GM12878 (cell line): Measurements from ENCODE around the gene THAP2. TPM values are rescaled to one million over a fixed set of nuclear protein-coding genes. Genes with fewer than 3 reads are reported as not detected.

ENCODE experiments used
- ATAC-seq: fragments of 200-7000 bp; cut with Tn5 transposase; 3 replicates; pipeline ENCODE4 v1.9.1; 2020; ENCODE audit warnings: mild to moderate bottlenecking, moderate library complexity
- BruUV-seq: library from RNA; stranded (reverse); fragments of 400-500 nt; replicated peaks from 2 replicates; lab custom pipeline; 2021; lab: Mats Ljungman, UMichigan
- CTCF ChIA-PET: fragments of 300-600 bp; sonication (Branson Sonifier 250); formaldehyde crosslinking; extraction: SDS; loops from one replicate; lab custom pipeline; 2021; ENCODE audit warnings: inconsistent platforms; lab: Yijun Ruan, JAX
- POLR2A ChIA-PET: fragments of 350-600 bp; formaldehyde crosslinking; extraction: SDS; loops from one replicate; lab custom pipeline; 2021; ENCODE audit warnings: inconsistent platforms; lab: Charles Lee
- RAD21 ChIA-PET: fragments of 300-600 bp; sonication (Branson Sonifier 250); formaldehyde crosslinking; loops from one replicate; lab custom pipeline; 2023; ENCODE audit warnings: antibody characterized with exemption; ENCODE audit not compliant: unreplicated experiment; lab: Charles Lee
- SMC1A ChIA-PET: fragments of 300-600 bp; sonication (Branson Sonifier 250); formaldehyde crosslinking; loops from one replicate; lab custom pipeline; 2023; ENCODE audit not compliant: unreplicated experiment, uncharacterized antibody; lab: Charles Lee
- DNase-seq: peaks from one replicate; pipeline ENCODE4 v3.0.0-alpha.2; 2011; ENCODE audit warnings: low read depth, low spot score
- FAIRE-seq: peaks from 3 replicates; lab custom pipeline; 2011; peaks lifted over from hg19 to GRCh38; lab: Jason Lieb, UNC
- H2AFZ ChIP-seq: 2 replicates; pipeline ENCODE4 v1.6.0; 2011; ENCODE audit warnings: low read depth, low read length, control low read depth; ENCODE audit not compliant: control insufficient read depth
- H3K27ac ChIP-seq: 2 replicates; pipeline ENCODE4 v1.5.1; 2011; ENCODE audit warnings: control low read depth; ENCODE audit not compliant: control insufficient read depth, insufficient read depth
- H3K27me3 ChIP-seq, 2 experiments: replicated peaks in 1 of 2; 2 replicates each; pipeline versions ENCODE4 v1.6.0 to v1.6.1; 2011; ENCODE audit warnings: low read length in 1 of 2; ENCODE audit not compliant: control insufficient read depth in 2 of 2, insufficient read depth in 2 of 2
- H3K36me3 ChIP-seq, 2 experiments: 2 replicates each; pipeline ENCODE4 v1.5.1; 2011; ENCODE audit warnings: low read length in 1 of 2; ENCODE audit not compliant: control insufficient read depth in 2 of 2, insufficient read depth in 2 of 2
- H3K4me1 ChIP-seq: 2 replicates; pipeline ENCODE4 v1.6.1; 2011; ENCODE audit warnings: mild to moderate bottlenecking, low read length, moderate library complexity, mixed read lengths; ENCODE audit not compliant: control insufficient read depth, insufficient read depth
- H3K4me2 ChIP-seq: 2 replicates; pipeline ENCODE4 v1.6.0; 2011; ENCODE audit warnings: control low read depth; ENCODE audit not compliant: control insufficient read depth, insufficient read depth
- H3K4me3 ChIP-seq: fragments of 200-600 bp; sonication (generic); 2 replicates; pipeline ENCODE4 v1.5.1; 2016
- H3K79me2 ChIP-seq: 2 replicates; pipeline ENCODE4 v1.6.0; 2011; ENCODE audit warnings: low read length; ENCODE audit not compliant: control insufficient read depth, insufficient read depth
- H3K9ac ChIP-seq: 2 replicates; pipeline ENCODE4 v1.8.0; 2011; ENCODE audit warnings: low read length, control low read depth, mixed read lengths; ENCODE audit not compliant: control insufficient read depth, insufficient read depth
- H3K9me3 ChIP-seq: replicated peaks from 3 replicates; pipeline ENCODE4 v1.5.1; 2011; ENCODE audit warnings: mild to moderate bottlenecking, low read length; ENCODE audit not compliant: control insufficient read depth, insufficient read depth
- H4K20me1 ChIP-seq: 2 replicates; pipeline ENCODE4 v1.6.0; 2011; ENCODE audit not compliant: control insufficient read depth, insufficient read depth
- CBX5 ChIP-seq: sonication (generic); IDR thresholded peaks from 2 replicates; pipeline ENCODE4 v1.6.1; 2016; ENCODE audit warnings: low read depth, moderate library complexity, mild to moderate bottlenecking, inconsistent platforms
- CREB1 ChIP-seq: IDR thresholded peaks from 2 replicates; pipeline ENCODE4 v1.6.1; 2012; ENCODE audit warnings: low read depth, mild to moderate bottlenecking, inconsistent platforms
- E2F4 ChIP-seq: IDR thresholded peaks from 2 replicates; pipeline ENCODE4 v1.6.1; 2012; ENCODE audit warnings: low read depth, low read length, improper control_type of control experiment
- E2F8 ChIP-seq: fragments of 450-650 bp; IDR thresholded peaks from 2 replicates; pipeline ENCODE4 v1.6.1; 2018; ENCODE audit warnings: mild to moderate bottlenecking, low read depth, moderate library complexity; ENCODE audit not compliant: partially characterized antibody
- EZH2 ChIP-seq: IDR thresholded peaks from 2 replicates; pipeline ENCODE4 v1.6.1; 2012; ENCODE audit warnings: low read depth, mild to moderate bottlenecking, control low read depth, inconsistent platforms, low read length, borderline replicate concordance; ENCODE audit not compliant: control insufficient read depth
- IKZF2 ChIP-seq, 2 experiments: fragments of 450-650 bp; IDR thresholded peaks; 2 replicates each; pipeline ENCODE4 v1.6.1; 2017; ENCODE audit warnings: mild to moderate bottlenecking in 2 of 2, moderate library complexity in 2 of 2
- PKNOX1 ChIP-seq: fragments of 450-650 bp; IDR thresholded peaks from 2 replicates; pipeline ENCODE4 v1.6.1; 2016; ENCODE audit warnings: mild to moderate bottlenecking
- REST ChIP-seq: IDR thresholded peaks from 2 replicates; pipeline ENCODE4 v1.6.1; 2012; ENCODE audit warnings: mild to moderate bottlenecking, low read depth, low read length
- SKIL ChIP-seq: fragments of 450-650 bp; IDR thresholded peaks from 2 replicates; pipeline ENCODE4 v1.6.1; 2017; ENCODE audit warnings: mild to moderate bottlenecking, low read depth, inconsistent platforms; ENCODE audit not compliant: poor library complexity, severe bottlenecking
- WGBS: methylation state at CpG from one replicate; pipeline ENCODE4 v1.1.6; 2016; ENCODE audit warnings: low lambda C conversion rate; ENCODE audit not compliant: insufficient replicate concordance, insufficient coverage; ENCODE audit errors: missing lambda C conversion rate; 5-methylcytosine and 5-hydroxymethylcytosine counted together
- in situ Hi-C: fragments of 300-500 bp; cut with MboI; formaldehyde crosslinking; loops from 9 replicates; pipeline ENCODE4 v1.14.3; 2018; ENCODE audit warnings: mixed read lengths
- intact Hi-C: fragments of 100-400 bp; cut with micrococcal nuclease; formaldehyde crosslinking; loops from one replicate; pipeline ENCODE4 v1.14.2; 2022; ENCODE audit not compliant: unreplicated experiment
- polyA plus RNA-seq, 11 experiments: library from polyadenylated mRNA; depleted of rRNA in 4 of 11; unstranded in 6 of 11; stranded (reverse) in 5 of 11; fragments of >200 nt; fragmentation: Nextera tagmentation in 4 of 11; fragmentation: Illumina TruSeq in 1 of 11; extraction: Ambion mirVana in 4 of 11; extraction: Trizol in 1 of 11; gene quantifications; 1 replicate in 1 of 11; 2 replicates in 10 of 11; pipeline versions ENCODE4 v1.2.1 to v1.2.3, GENCODE V29; 2011 to 2016; ENCODE audit warnings: inconsistent platforms in 2 of 11, missing spikeins in 2 of 11, low read depth in 1 of 11
- total RNA-seq, 4 experiments: library from RNA; depleted of rRNA in 3 of 4; stranded (reverse); fragments of >200 nt in 3 of 4; fragmentation: Illumina TruSeq in 1 of 4; extraction: Trizol in 1 of 4; gene quantifications; 2 replicates each; pipeline versions ENCODE4 v1.2.1 to v1.2.3, GENCODE V29; 2013 to 2021

THAP2 gene
- total and polyA plus RNA-seq, 10 of the 15 experiments (the other 5 are each of a cell fraction or from before 2014, with no cell fraction given) = 4.1 to 18.0 (median 7.3) TPM

- peak within 1 kb of the TSS; percentile 60 for H3K9ac ChIP-seq
- H3K36me3 ChIP-seq = no peaks in the 10 kb centered on the region; a peak in 1 of 4 replicates
- H4K20me1 ChIP-seq = no peaks in the 10 kb centered on the region
- CTCF ChIA-PET = interaction anchor here (0.5 to 6.7 kb wide), 27 partner anchors 9 to 1397 kb away, joined by 3 to 131 read pairs (median 4); partner anchors contain the start of genes RAB21, THAP2 and ZFC3H1
- RAD21 ChIA-PET = interaction anchor here (0.7 to 5.3 kb wide), 19 partner anchors 9 to 94 kb away, joined by 3 to 139 read pairs (median 5); partner anchors contain the start of genes RAB21, THAP2 and ZFC3H1
- DNase-seq (peak; percentile 65), FAIRE-seq (peak; percentile 49), ATAC-seq (peak; percentile 94)
- H3K4me3 ChIP-seq = peak within 1 kb of the TSS; percentile 70
- no peaks in the 10 kb centered on the region for H3K27me3 ChIP-seq
- no TSS peak for BruUV-seq
- POLR2A ChIA-PET = interaction anchor here (0.7 to 6.0 kb wide), 8 partner anchors 9 to 157 kb away, joined by 3 to 93 read pairs (median 6); partner anchors contain the start of genes RAB21, THAP2 and ZFC3H1
- peak within 1 kb of the TSS; percentile 99 for H2AFZ ChIP-seq
- SMC1A ChIA-PET = interaction anchor here (0.6 to 4.6 kb wide), 23 partner anchors 8 to 271 kb away, joined by 3 to 117 read pairs (median 5); partner anchors contain the start of genes RAB21, THAP2 and ZFC3H1
- peak within 1 kb of the TSS; percentile 98 for H3K4me2 ChIP-seq
- H3K9me3 ChIP-seq = no peaks in the 10 kb centered on the region
- H3K79me2 ChIP-seq = peaks cover 42% of the 10 kb centered on the region
- intact Hi-C loops (loop anchor here (1.0 to 2.0 kb wide), 3 partner anchors 22 to 69 kb away; partner anchors contain the start of genes RAB21 and THAP2), in situ Hi-C loops (no loop called here)
- 1% methylated on average over 61 of the region's 63 CpGs for WGBS
- H3K27ac ChIP-seq = peak within 1 kb of the TSS; percentile 77
- peaks cover 14% of the 10 kb centered on the region for H3K4me1 ChIP-seq
- TF ChIP-seq EZH2 (no peak), SKIL (no peak), E2F8 (no peak), REST (no peak), CBX5 (no peak), E2F4 (no peak), IKZF2 (IDR thresholded peaks at IDR 0.05) (peak in 1 of 2 experiments; percentile 8; a peak in 1 of 4 replicates), PKNOX1 (peak; percentile 89), CREB1 (peak; percentile 65; the same call in 1 of the 2 replicates)
Observed at GRCh38 chr12:71685914-71686657, 22.0 kb downstream of the THAP2 start, which contains the start of gene TMEM19. Gene TMEM19 (plus strand): TSS chr12:71686082. CDS start chr12:71686681, 599 bp downstream.
